Dendritic cell treated with granulocyte-macrophage colony-stimulating factor and Interleukin-4, amounts not matched to agents 40 ng/mL and 50 ng/mL, for 4 days (primary cell): ENCODE results near the gene TRAF3IP3.

Source experiments
- H3K27ac Mint-ChIP-seq: one replicate; pipeline ENCODE4 v1.8.0; 2022; ENCODE audit warnings: mild to moderate bottlenecking, mixed read lengths
- H3K27me3 Mint-ChIP-seq: one replicate; pipeline ENCODE4 v1.8.0; 2022; ENCODE audit warnings: mild to moderate bottlenecking, mixed read lengths
- H3K36me3 Mint-ChIP-seq: one replicate; pipeline ENCODE4 v1.8.0; 2022; ENCODE audit warnings: low read depth, mixed read lengths
- H3K4me1 Mint-ChIP-seq: one replicate; pipeline ENCODE4 v1.8.0; 2022; ENCODE audit warnings: low read depth, mixed read lengths
- H3K4me3 Mint-ChIP-seq: one replicate; pipeline ENCODE4 v1.8.0; 2022; ENCODE audit warnings: mild to moderate bottlenecking, moderate library complexity, mixed read lengths
- H3K9me3 Mint-ChIP-seq: one replicate; pipeline ENCODE4 v1.8.0; 2022; ENCODE audit warnings: mixed read lengths
- intact Hi-C: fragments of 100-400 bp; cut with micrococcal nuclease; formaldehyde crosslinking; loops from one replicate; pipeline ENCODE4 v1.15.0; 2022

Gene TRAF3IP3

DNA sequence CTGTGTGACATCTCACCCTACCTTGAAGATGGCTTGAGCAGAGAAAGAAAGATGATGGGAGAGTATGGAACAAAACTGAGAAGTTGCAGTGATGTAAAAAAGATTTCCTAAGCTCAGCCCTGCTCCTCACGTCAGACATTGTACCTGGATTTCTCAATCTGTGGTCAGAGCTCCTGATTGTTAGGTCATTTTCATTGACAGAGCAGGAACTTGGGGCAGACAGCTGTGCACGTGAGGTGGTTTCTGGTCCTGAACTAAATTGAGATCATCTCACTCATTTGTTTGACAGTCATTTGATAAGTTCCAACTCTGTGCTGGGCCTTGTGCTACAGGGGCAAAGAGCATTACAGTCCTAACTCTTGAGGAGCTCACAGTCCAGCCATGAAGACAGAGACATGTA lies 10.2 kb downstream of the TRAF3IP3 start:
- Mint-ChIP-seq H3K36me3 (peaks cover 69% of the 10 kb centered on the region), H3K27me3 (no peaks in the 10 kb centered on the region), H3K4me1 (peaks cover 49% of the 10 kb centered on the region), H3K4me3 (no peak overlapping the region), H3K9me3 (no peaks in the 10 kb centered on the region), H3K27ac (no peak overlapping the region)
- intact Hi-C loops, result no loop called here

DNA sequence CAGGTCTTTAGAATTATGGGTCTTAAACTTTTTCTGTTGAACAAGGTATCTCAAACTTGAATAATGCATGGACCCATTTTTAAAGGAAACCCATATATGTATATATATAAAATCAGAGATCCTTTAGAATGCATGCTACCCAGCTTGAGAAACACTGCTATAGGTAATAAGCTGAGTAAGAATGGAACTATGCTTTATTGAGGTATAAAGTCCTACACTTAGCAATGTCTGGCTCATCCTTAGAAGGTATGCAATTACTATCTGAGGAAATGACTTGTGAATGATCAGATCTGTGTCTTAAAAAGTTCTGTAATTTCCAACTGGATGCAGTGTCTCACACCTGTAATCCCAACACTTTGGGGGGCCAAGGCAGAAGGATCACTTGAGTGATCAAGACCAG lies 11.2 kb downstream of the TRAF3IP3 start:
- Mint-ChIP-seq H3K9me3 (no peaks in the 10 kb centered on the region), H3K4me1 (peaks cover 39% of the 10 kb centered on the region), H3K4me3 (no peak overlapping the region), H3K36me3 (peaks cover 61% of the 10 kb centered on the region), H3K27ac (no peak overlapping the region), H3K27me3 (no peaks in the 10 kb centered on the region)
- intact Hi-C loops, result no loop called here

DNA sequence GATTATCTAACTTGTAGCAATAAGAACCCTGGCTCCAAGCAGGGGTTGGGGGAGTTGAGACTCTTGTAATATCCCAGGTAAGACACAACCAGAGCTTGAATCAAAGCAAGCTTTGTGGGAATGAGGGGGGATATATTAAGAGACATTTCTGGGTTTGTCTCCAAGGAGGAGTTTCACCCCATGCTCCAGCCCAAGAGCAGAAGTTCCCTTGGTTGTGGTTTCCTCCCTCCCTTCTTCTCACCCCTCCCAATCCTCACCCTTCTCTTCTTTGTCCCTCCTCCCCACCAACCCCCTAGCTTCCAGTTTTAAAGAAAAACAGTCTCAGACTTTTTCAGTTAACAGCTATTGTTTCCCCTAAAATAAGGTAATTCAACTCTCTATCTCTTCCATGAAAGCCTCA lies 11.9 kb downstream of the TRAF3IP3 start:
- peaks cover 32% of the 10 kb centered on the region for H3K4me1 Mint-ChIP-seq
- H3K4me3 Mint-ChIP-seq, result no peak overlapping the region
- no peak overlapping the region for H3K27ac Mint-ChIP-seq
- peaks cover 55% of the 10 kb centered on the region for H3K36me3 Mint-ChIP-seq
- intact Hi-C loops, result no loop called here
- no peaks in the 10 kb centered on the region for H3K27me3 Mint-ChIP-seq
- H3K9me3 Mint-ChIP-seq, result no peaks in the 10 kb centered on the region

DNA sequence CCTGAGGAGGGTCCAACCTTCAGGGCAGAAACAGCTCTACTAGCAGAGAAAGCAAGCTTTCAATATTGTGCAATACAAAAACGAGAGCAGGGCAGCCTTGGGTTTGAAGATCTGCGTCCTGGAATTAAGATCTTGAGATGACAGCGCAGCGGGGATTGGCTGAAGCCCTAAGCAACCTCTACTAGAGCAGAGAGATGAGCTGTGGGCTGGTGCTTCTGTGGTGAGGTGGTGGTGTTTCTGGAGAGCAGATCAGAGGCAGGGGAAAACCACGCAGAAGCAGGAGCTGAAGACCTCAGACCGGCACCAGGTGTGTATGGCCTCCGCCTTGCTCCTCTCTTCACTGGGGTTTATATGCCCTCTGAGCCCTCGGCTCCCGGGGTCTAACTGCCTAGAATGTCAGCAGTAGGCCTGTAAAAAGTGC lies 12.5 kb downstream of the TRAF3IP3 start:
- H3K27ac Mint-ChIP-seq, result no peak overlapping the region
- intact Hi-C loops, result no loop called here
- H3K4me1 Mint-ChIP-seq, result peaks cover 32% of the 10 kb centered on the region
- no peaks in the 10 kb centered on the region for H3K27me3 Mint-ChIP-seq
- peak overlapping the region; percentile 51 for H3K4me3 Mint-ChIP-seq
- H3K36me3 Mint-ChIP-seq, result peaks cover 55% of the 10 kb centered on the region
- no peaks in the 10 kb centered on the region for H3K9me3 Mint-ChIP-seq

DNA sequence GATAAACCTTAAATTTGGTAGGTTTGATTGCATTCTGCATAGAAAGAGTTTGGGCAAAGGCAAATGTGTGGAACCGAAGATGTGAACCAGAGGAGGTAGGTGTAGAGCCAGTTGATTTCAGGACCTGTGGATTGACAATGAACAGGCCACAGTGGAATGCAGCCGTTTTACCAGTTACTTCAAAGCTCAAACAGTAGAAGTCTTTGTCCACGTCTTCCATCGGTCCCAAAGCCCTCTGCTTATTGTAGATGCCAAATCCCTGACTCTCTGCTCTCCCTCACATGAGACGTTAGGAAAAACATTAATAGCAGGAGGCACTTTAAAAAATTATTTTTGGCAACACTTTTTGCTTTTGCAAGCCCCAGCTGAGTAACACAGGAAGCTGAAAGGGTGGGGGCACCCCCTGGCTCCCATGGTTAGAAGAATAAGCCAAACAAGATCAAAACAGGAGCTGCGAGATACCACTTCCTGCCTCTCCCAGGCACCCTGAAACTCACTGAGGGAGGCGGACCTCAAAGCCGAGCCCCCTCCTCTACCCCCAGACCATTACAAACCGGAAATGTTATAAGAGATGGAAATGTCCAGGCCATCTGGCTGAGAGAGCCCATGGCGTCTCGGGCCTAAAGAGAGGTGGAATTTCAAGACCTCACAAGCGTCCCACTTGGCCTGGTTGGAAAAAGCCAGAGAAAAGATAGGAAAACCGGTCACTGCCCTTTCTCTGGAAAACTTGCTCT lies 13.5 kb downstream of the TRAF3IP3 start:
- intact Hi-C loops, result no loop called here
- Mint-ChIP-seq H3K27me3 (no peaks in the 10 kb centered on the region), H3K9me3 (no peaks in the 10 kb centered on the region), H3K27ac (no peak overlapping the region), H3K4me1 (peaks cover 36% of the 10 kb centered on the region), H3K4me3 (peak overlapping the region; percentile 11), H3K36me3 (peaks cover 47% of the 10 kb centered on the region)

GRCh38 chr1:209769971-209770370 lies 14.1 kb downstream of the TRAF3IP3 start:
- intact Hi-C loops, result loop anchor here (1.0 kb wide), 1 partner anchor 14 kb away; the partner anchor contains the start of gene C1orf74
- Mint-ChIP-seq H3K27me3 (no peaks in the 10 kb centered on the region), H3K27ac (no peak overlapping the region), H3K4me3 (no peak overlapping the region), H3K4me1 (peaks cover 39% of the 10 kb centered on the region), H3K36me3 (peaks cover 44% of the 10 kb centered on the region), H3K9me3 (no peaks in the 10 kb centered on the region)

DNA sequence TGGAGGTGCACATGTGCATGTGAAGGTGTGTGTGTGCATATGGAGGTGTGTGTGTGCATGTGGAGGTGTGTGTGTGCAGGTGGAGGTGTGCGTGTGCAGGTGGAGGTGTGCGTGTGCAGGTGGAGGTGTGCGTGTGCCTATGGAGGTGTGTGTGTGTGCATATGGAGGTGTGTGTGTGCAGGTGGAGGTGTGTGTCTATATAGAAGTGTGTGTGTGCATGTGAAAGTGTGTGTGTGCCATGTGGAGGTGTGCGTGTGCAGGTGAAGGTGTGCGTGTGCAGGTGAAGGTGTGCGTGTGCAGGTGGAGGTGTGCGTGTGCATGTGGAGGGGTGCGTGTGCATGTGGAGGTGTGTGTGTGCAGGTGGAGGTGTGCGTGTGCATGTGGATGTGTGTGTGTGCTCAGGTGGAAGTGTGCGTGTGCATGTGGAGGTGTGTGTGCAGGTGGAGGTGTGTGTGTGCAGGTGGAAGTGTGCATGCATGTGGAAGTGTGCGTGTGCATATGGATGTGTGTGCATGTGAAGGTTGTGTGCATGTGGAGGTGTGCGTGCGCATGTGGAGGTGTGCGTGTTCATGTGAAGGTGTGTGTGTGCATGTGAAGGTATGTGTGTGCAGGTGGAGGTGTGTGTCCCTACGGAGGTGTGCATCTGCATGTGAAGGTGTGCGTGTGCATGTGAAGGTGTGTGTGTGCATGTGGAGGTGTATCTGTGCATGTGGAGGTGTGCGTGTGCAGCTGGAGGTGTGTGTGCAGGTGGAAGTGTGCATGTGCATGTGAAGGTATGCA lies 15.0 kb downstream of the TRAF3IP3 start:
- intact Hi-C loops, result loop anchor here (1.0 kb wide), 1 partner anchor 13 kb away; the partner anchor contains the start of gene C1orf74
- no peaks in the 10 kb centered on the region for H3K27me3 Mint-ChIP-seq

GRCh38 chr1:209772126-209772525 lies 16.3 kb downstream of the TRAF3IP3 start:
- Mint-ChIP-seq H3K27ac (no peak overlapping the region), H3K4me1 (peaks cover 34% of the 10 kb centered on the region), H3K4me3 (no peak overlapping the region), H3K9me3 (no peaks in the 10 kb centered on the region), H3K36me3 (peaks cover 40% of the 10 kb centered on the region), H3K27me3 (no peaks in the 10 kb centered on the region)
- intact Hi-C loops, result no loop called here

More for the DNA sequence above, 15.0 kb downstream of the TRAF3IP3 start:
- no peaks in the 10 kb centered on the region for H3K9me3 Mint-ChIP-seq
- no peak overlapping the region for H3K27ac Mint-ChIP-seq
- no peak overlapping the region for H3K4me3 Mint-ChIP-seq
- H3K36me3 Mint-ChIP-seq, result peaks cover 44% of the 10 kb centered on the region
- peaks cover 43% of the 10 kb centered on the region for H3K4me1 Mint-ChIP-seq

DNA sequence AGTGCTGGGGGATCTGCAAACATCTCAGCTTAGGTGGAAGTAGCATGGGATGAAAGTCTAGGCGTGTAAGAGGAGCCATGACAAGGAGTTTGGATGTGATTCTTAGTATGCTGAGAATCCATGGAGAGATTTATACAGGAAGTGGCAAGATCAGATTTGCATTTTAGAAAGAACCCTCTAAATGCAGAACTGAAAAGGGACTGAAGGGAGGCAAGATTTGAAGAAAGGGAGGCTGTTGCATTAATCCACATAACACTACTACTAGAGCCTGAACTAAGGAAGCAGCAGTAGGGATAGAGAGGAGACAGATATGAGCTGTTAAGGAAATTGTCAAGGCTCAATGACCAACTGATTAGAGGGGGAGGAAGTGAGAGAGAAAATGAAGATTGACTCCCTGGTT lies 18.7 kb downstream of the TRAF3IP3 start:
- Mint-ChIP-seq H3K9me3 (no peaks in the 10 kb centered on the region), H3K27me3 (no peaks in the 10 kb centered on the region), H3K36me3 (peaks cover 53% of the 10 kb centered on the region), H3K4me3 (no peak overlapping the region), H3K27ac (peak overlapping the region; percentile 74), H3K4me1 (peaks cover 38% of the 10 kb centered on the region)
- intact Hi-C loops, result no loop called here

DNA sequence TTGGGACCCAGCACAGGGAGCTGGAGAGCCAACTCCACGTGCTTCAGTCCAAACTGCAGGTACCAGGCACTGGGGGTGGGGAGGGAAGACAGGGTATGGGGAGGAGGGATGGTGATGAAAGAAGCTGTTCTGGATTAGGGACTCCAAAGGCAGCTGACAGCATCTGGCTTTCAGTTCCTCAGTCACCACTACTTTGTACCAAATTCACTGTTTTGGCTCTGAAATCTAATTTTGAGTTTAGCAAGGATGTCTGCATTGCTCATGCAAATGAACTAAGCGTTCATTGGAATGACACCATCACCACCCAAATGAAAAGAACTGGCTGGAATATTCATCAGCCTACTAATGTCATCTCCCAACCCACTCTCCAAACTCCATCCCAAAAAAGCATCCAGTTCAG lies 19.8 kb downstream of the TRAF3IP3 start:
- peaks cover 63% of the 10 kb centered on the region for H3K36me3 Mint-ChIP-seq
- no peaks in the 10 kb centered on the region for H3K27me3 Mint-ChIP-seq
- peaks cover 38% of the 10 kb centered on the region for H3K4me1 Mint-ChIP-seq
- no peak overlapping the region for H3K4me3 Mint-ChIP-seq
- H3K27ac Mint-ChIP-seq, result peak overlapping the region; percentile 74
- intact Hi-C loops, result no loop called here
- no peaks in the 10 kb centered on the region for H3K9me3 Mint-ChIP-seq

- intact Hi-C loops, result no loop called here
- H3K27ac Mint-ChIP-seq, result peak overlapping the region; percentile 54
- H3K4me1 Mint-ChIP-seq, result peaks cover 38% of the 10 kb centered on the region
- no peaks in the 10 kb centered on the region for H3K27me3 Mint-ChIP-seq
- no peak overlapping the region for H3K4me3 Mint-ChIP-seq
- no peaks in the 10 kb centered on the region for H3K9me3 Mint-ChIP-seq
- peaks cover 72% of the 10 kb centered on the region for H3K36me3 Mint-ChIP-seq
These were observed 21.7 kb downstream of the TRAF3IP3 start for GRCh38 chr1:209777587-209777986.

GRCh38 chr1:209778102-209778501 lies 22.2 kb downstream of the TRAF3IP3 start:
- intact Hi-C loops, result no loop called here
- H3K4me3 Mint-ChIP-seq, result no peak overlapping the region
- H3K27ac Mint-ChIP-seq, result no peak overlapping the region

GRCh38 chr1:209780268-209780667 lies 24.4 kb downstream of the TRAF3IP3 start:
- H3K27ac Mint-ChIP-seq, result no peak overlapping the region
- no peaks in the 10 kb centered on the region for H3K9me3 Mint-ChIP-seq
- H3K4me3 Mint-ChIP-seq, result no peak overlapping the region
- intact Hi-C loops, result no loop called here
- H3K36me3 Mint-ChIP-seq, result peaks cover 65% of the 10 kb centered on the region
- H3K27me3 Mint-ChIP-seq, result no peaks in the 10 kb centered on the region
- peaks cover 31% of the 10 kb centered on the region for H3K4me1 Mint-ChIP-seq

More at GRCh38 chr1:209778102-209778501, 22.2 kb downstream of the TRAF3IP3 start:
- peaks cover 35% of the 10 kb centered on the region for H3K4me1 Mint-ChIP-seq
- H3K27me3 Mint-ChIP-seq, result no peaks in the 10 kb centered on the region
- peaks cover 68% of the 10 kb centered on the region for H3K36me3 Mint-ChIP-seq
- H3K9me3 Mint-ChIP-seq, result no peaks in the 10 kb centered on the region

- peaks cover 9% of the 10 kb centered on the region for H3K27me3 Mint-ChIP-seq
- H3K27ac Mint-ChIP-seq, result peak overlapping the region; percentile 96
- H3K4me3 Mint-ChIP-seq, result no peak overlapping the region
- H3K36me3 Mint-ChIP-seq, result peaks cover 38% of the 10 kb centered on the region
- H3K4me1 Mint-ChIP-seq, result peaks cover 19% of the 10 kb centered on the region
- H3K9me3 Mint-ChIP-seq, result no peaks in the 10 kb centered on the region
- intact Hi-C loops, result no loop called here
These were observed 27.5 kb downstream of the TRAF3IP3 start for GRCh38 chr1:209783386-209783785.
